GM18868 (cell line): ENCODE measurements around the gene TMEM86A.
A peak's percentile ranks its signal among the peaks of the same experiment; 100 is the strongest.

Experiments used
- ATAC-seq: cut with Tn5 transposase; IDR thresholded peaks from one replicate; pipeline ENCODE4 v1.9.1; 2021; ENCODE audit warnings: mild to moderate bottlenecking, moderate library complexity; ENCODE audit not compliant: unreplicated experiment

Gene TMEM86A

GRCh38 chr11:18699848-18700261 is 1.3 kb downstream of the TMEM86A start:
- no peak for ATAC-seq

- no peak for ATAC-seq
Observed at GRCh38 chr11:18700375-18700774, 1.8 kb downstream of the TMEM86A start.

GRCh38 chr11:18700872-18701271 is 2.3 kb downstream of the TMEM86A start:
- no peak for ATAC-seq

- no peak for ATAC-seq
Observed at GRCh38 chr11:18701614-18702216, 3.1 kb downstream of the TMEM86A start.

GRCh38 chr11:18703001-18703763 is 4.6 kb downstream of the TMEM86A start:
- ATAC-seq = no peak

GRCh38 chr11:18704045-18704645 is 5.6 kb downstream of the TMEM86A start:
- ATAC-seq = no peak

GRCh38 chr11:18704698-18705097 is 6.1 kb downstream of the TMEM86A start:
- no peak for ATAC-seq

GRCh38 chr11:18705651-18706281 is 7.2 kb downstream of the TMEM86A start:
- ATAC-seq = no peak

- ATAC-seq = peak; percentile 63
Observed at GRCh38 chr11:18706330-18707243, 8.0 kb downstream of the TMEM86A start.

- ATAC-seq = no peak
Observed at GRCh38 chr11:18707811-18708340, 9.3 kb downstream of the TMEM86A start.

GRCh38 chr11:18709414-18709813 is 10.8 kb downstream of the TMEM86A start:
- ATAC-seq = no peak

GRCh38 chr11:18710545-18710944 is 12.0 kb downstream of the TMEM86A start:
- peak; percentile 72 for ATAC-seq

- ATAC-seq = no peak
Observed at GRCh38 chr11:18713646-18714442, 15.3 kb downstream of the TMEM86A start.

- no peak for ATAC-seq
Observed at GRCh38 chr11:18714443-18714780, 15.8 kb downstream of the TMEM86A start.

- ATAC-seq = no peak
Observed at GRCh38 chr11:18715476-18715875, 16.9 kb downstream of the TMEM86A start.

- ATAC-seq = no peak
Observed at GRCh38 chr11:18720091-18720807, 21.7 kb downstream of the TMEM86A start.

- peak; percentile 69 for ATAC-seq
Observed at GRCh38 chr11:18720808-18721560, 22.4 kb downstream of the TMEM86A start.

GRCh38 chr11:18721561-18722292 is 23.1 kb downstream of the TMEM86A start:
- peak; percentile 77 for ATAC-seq
